AG10803 (cell line): ENCODE measurements around the gene GABRG3.

Experiments used
- DNase-seq: peaks from one replicate; pipeline ENCODE4 v3.0.0; 2010; ENCODE audit warnings: low read depth
- H3K4me3 ChIP-seq: 2 replicates; pipeline ENCODE4 v1.5.1; 2011; ENCODE audit warnings: mild to moderate bottlenecking, low read length, control low read depth
- TF ChIP-seq, protein P1 (sequence below): conservative IDR thresholded peaks from 2 replicates; pipeline ENCODE4 v1.5.1; 2011; ENCODE audit warnings: mild to moderate bottlenecking, low read length, control low read depth, inconsistent platforms

GABRG3 gene

DNA sequence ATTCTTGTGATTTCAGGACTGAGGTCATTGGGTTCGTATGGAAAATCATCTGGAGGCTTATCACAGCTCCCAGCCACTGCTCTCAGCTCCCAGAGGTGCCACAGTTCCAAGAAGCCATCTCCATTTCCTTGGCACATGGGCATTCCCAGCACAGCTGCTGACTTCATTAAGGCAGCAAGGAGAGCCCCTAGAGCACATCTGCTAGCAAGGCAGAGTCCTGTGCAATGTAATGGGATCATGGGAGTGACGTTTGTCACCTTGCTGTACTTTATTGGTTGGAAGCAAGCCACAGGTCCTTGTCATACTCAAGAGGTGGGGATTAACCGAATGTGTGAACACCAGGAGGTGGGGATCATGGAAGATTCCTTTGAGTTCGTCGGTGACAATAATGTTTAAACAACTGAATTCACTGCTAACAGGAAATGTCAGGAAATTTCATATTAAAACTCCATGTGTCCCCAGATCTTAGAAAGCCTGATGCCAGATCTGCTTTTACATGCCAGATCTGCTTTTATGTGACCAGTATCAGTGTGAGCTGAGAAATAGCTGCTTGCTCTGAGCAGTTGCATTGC, 148.8 kb downstream of the GABRG3 start:
- no peak overlapping the region for H3K4me3 ChIP-seq
- no peak for DNase-seq
- TF ChIP-seq, protein P1, sequence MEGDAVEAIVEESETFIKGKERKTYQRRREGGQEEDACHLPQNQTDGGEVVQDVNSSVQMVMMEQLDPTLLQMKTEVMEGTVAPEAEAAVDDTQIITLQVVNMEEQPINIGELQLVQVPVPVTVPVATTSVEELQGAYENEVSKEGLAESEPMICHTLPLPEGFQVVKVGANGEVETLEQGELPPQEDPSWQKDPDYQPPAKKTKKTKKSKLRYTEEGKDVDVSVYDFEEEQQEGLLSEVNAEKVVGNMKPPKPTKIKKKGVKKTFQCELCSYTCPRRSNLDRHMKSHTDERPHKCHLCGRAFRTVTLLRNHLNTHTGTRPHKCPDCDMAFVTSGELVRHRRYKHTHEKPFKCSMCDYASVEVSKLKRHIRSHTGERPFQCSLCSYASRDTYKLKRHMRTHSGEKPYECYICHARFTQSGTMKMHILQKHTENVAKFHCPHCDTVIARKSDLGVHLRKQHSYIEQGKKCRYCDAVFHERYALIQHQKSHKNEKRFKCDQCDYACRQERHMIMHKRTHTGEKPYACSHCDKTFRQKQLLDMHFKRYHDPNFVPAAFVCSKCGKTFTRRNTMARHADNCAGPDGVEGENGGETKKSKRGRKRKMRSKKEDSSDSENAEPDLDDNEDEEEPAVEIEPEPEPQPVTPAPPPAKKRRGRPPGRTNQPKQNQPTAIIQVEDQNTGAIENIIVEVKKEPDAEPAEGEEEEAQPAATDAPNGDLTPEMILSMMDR = no peak

DNA sequence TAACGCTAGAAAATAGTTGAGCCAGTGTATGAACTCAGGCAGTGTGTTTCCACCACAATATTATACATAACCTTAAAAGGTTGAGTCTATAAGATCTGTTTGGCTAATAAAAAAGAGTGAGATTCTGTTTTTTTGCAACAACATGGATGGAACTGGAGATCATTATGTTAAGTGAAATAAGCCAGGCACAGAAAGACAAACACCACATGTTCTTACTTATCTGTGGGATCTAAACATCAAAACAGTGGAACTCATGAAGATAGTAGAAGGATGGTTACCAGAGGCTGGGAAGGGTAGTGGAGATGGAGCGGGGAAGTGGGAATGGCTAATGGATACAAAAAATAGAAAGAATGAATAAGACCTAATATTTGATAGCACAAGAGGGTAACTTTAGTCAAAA, 150.7 kb downstream of the GABRG3 start:
- TF ChIP-seq, protein P1 = no peak
- DNase-seq = no peak
- no peak overlapping the region for H3K4me3 ChIP-seq

DNA sequence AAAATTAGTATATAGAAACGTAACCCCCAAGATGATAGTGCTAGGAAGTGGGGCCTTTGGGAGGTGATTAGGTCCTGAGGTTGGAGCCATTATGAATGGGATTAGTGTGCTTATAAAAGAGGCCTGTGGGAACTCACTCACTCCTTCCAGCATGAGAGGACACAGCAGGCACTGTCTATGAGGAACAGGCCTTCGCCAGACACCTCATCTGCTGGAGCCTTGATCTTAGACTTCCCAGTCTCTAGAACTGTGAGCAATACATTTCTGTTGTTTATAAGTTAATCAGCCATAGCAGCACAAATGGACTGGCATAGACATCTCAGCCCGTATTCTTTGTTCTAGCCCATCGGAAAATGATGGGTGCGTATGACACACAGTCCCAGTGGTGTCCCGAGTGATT, 152.3 kb downstream of the GABRG3 start:
- TF ChIP-seq, protein P1 = no peak

DNA sequence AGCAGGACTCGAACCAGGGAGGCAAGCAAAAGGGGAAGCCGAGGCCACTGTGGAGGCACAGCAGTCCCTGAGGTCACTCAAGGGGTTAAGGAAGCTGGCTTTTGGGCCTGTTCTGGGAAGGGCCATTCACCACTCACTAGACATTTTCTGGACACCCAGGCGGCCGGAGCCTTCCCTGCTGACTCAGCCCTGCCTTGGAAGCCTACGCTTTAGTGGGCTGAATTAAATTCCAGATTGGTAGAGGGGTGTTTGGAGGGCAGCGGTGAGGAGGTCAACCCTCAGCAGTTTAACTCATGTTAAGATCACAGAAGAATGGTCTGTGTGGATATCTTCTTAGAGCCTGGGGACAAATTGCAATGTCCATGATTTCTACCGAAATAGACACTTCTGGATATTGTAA, 152.8 kb downstream of the GABRG3 start:
- no peak for DNase-seq
- no peak overlapping the region for H3K4me3 ChIP-seq
- TF ChIP-seq, protein P1 = no peak

More for the DNA sequence above, 152.3 kb downstream of the GABRG3 start:
- no peak overlapping the region for H3K4me3 ChIP-seq
- no peak for DNase-seq

DNA sequence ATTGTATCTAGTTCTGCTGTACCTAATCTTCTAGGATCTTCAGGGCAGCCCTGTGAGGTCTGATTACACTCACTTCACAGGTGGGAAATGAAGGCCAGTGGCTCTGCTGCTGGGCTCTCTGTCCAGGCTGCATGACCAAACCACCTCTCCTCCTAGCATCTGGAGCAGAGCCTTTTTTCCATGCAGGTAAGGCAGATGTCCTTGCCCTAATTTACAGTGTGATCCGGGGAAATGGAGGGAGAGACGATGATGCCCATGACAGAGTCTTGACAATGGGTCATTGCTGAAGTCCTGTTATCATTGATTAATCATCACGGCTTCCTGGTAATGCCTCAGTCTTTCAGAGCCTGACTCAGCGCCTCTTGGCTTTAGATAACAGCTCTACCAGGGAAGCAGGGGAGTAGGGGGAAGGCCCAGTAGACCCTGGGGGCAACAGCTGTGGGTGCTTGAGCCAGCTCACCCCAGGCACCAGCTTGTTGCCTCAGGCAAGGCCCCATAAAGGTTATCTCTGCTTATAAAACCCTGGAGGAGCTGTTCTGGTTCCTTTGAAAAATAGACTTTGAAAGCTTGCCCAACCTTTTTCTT, 153.4 kb downstream of the GABRG3 start:
- TF ChIP-seq, protein P1 = no peak
- no peak for DNase-seq
- no peak overlapping the region for H3K4me3 ChIP-seq

DNA sequence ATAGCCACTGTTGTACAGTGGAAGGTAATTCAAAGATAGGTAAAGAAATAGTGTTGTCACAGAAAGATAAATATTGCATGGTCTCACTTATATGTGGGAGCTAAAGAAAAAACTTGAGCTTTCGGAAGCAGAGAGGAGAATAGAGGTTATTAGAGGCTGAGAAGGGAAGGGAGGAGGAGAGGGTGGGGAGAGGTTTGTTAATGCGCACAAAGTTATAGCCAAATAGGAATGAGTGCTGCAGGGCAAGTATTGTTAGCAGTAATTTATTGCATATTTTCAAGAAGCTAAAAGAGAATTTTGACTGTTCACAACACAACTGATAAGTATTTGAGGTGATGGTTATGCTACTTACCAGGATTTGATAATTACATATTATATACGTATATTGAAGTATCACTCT, 154.2 kb downstream of the GABRG3 start:
- DNase-seq = no peak
- TF ChIP-seq, protein P1 = no peak
- no peak overlapping the region for H3K4me3 ChIP-seq

DNA sequence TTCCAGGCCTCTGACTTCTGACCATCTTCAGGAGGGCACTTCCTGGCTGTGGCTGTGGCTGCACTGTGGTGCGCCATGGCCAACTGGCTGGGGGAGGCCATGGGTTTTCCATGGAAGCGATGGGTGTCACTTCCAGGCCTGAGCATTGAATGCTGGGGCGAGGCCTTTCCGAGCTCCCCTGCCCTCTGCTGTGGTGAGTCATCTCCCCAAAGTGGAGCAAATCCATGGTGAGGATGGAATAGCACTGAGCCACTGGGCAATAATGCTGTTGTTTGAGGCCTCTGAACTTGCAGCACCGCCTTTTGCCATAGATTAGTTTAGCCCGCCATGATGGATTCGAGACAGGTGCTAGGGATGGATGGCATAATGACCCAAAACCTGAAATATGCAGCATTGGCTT, 155.5 kb downstream of the GABRG3 start:
- no peak for DNase-seq
- no peak overlapping the region for H3K4me3 ChIP-seq
- TF ChIP-seq, protein P1 = no peak
